H9 (cell line): ENCODE results near the gene ARHGAP29. TPM values are rescaled to one million over a fixed set of nuclear protein-coding genes. Genes with fewer than 3 reads are reported as not detected.

Source experiments
- DNase-seq: peaks from one replicate; pipeline ENCODE4 v3.0.0-alpha.2; 2017
- H2AFZ ChIP-seq: one replicate; pipeline ENCODE4 v1.6.1; 2013; ENCODE audit warnings: mild to moderate bottlenecking, low read length, control low read depth, moderate library complexity
- H2AK5ac ChIP-seq: 2 replicates; pipeline ENCODE4 v1.6.1; 2013; ENCODE audit warnings: low read length, control low read depth, mixed read lengths; ENCODE audit not compliant: insufficient read length
- H2BK120ac ChIP-seq: one replicate; pipeline ENCODE4 v1.6.1; 2013; ENCODE audit warnings: low read depth, mild to moderate bottlenecking, low read length, control low read depth, inconsistent platforms; ENCODE audit not compliant: poor library complexity, severe bottlenecking
- H2BK12ac ChIP-seq: 2 replicates; pipeline ENCODE4 v1.6.1; 2013; ENCODE audit warnings: low read length, control low read depth, mixed read lengths, low read depth; ENCODE audit not compliant: insufficient read length
- H2BK15ac ChIP-seq: 2 replicates; pipeline ENCODE4 v1.6.1; 2013; ENCODE audit warnings: low read depth, low read length, control low read depth
- H2BK20ac ChIP-seq: one replicate; pipeline ENCODE4 v1.6.1; 2013; ENCODE audit warnings: low read depth, mild to moderate bottlenecking, low read length, control low read depth, inconsistent platforms; ENCODE audit not compliant: poor library complexity, severe bottlenecking
- H2BK5ac ChIP-seq: 2 replicates; pipeline ENCODE4 v1.6.1; 2013; ENCODE audit warnings: low read length, control low read depth, mixed read lengths; ENCODE audit not compliant: insufficient read length
- H3K14ac ChIP-seq: 2 replicates; pipeline ENCODE4 v1.6.1; 2013; ENCODE audit warnings: low read length, control low read depth; ENCODE audit not compliant: insufficient read depth
- H3K18ac ChIP-seq: 2 replicates; pipeline ENCODE4 v1.6.1; 2013; ENCODE audit warnings: low read depth, mild to moderate bottlenecking, mixed read lengths, low read length, control low read depth; ENCODE audit not compliant: insufficient read length
- H3K23ac ChIP-seq: 2 replicates; pipeline ENCODE4 v1.6.1; 2013; ENCODE audit warnings: low read length, control low read depth, mixed read lengths, low read depth; ENCODE audit not compliant: insufficient read length
- H3K23me2 ChIP-seq: 2 replicates; pipeline ENCODE4 v1.6.1; 2013; ENCODE audit warnings: low read depth, mild to moderate bottlenecking, mixed read lengths, low read length, control low read depth; ENCODE audit not compliant: insufficient read length, poor library complexity, severe bottlenecking
- H3K27ac ChIP-seq: 2 replicates; pipeline ENCODE4 v1.5.1; 2013; ENCODE audit warnings: low read length, control low read depth, mixed read lengths, low read depth; ENCODE audit not compliant: insufficient read length
- H3K27me3 ChIP-seq: 2 replicates; pipeline ENCODE4 v1.6.1; 2013; ENCODE audit warnings: low read length, control low read depth, inconsistent platforms; ENCODE audit not compliant: insufficient read depth
- H3K4ac ChIP-seq: 2 replicates; pipeline ENCODE4 v1.6.1; 2013; ENCODE audit warnings: low read depth, mild to moderate bottlenecking, control low read depth, inconsistent platforms, low read length, moderate library complexity
- H3K4me1 ChIP-seq: 2 replicates; pipeline ENCODE4 v1.6.1; 2013; ENCODE audit warnings: low read length, control low read depth, inconsistent platforms; ENCODE audit not compliant: insufficient read depth
- H3K4me2 ChIP-seq: 2 replicates; pipeline ENCODE4 v1.6.1; 2013; ENCODE audit warnings: low read length, control low read depth, mixed read lengths; ENCODE audit not compliant: insufficient read length, insufficient read depth
- H3K56ac ChIP-seq: 2 replicates; pipeline ENCODE4 v1.6.1; 2013; ENCODE audit warnings: low read depth, mild to moderate bottlenecking, mixed read lengths, low read length, control low read depth; ENCODE audit not compliant: insufficient read length
- H3K79me1 ChIP-seq: 2 replicates; pipeline ENCODE4 v1.6.1; 2013; ENCODE audit warnings: low read depth, mild to moderate bottlenecking, moderate library complexity, low read length, control low read depth, inconsistent platforms; ENCODE audit not compliant: insufficient read depth, poor library complexity, severe bottlenecking
- H3K79me2 ChIP-seq: 2 replicates; pipeline ENCODE4 v1.6.1; 2013; ENCODE audit warnings: low read length, control low read depth, inconsistent platforms; ENCODE audit not compliant: insufficient read depth
- H3K9ac ChIP-seq: 2 replicates; pipeline ENCODE4 v1.6.1; 2013; ENCODE audit warnings: low read length, control low read depth, mixed read lengths; ENCODE audit not compliant: insufficient read length; ENCODE audit errors: extremely low read depth
- H3K9me3 ChIP-seq: one replicate; pipeline ENCODE4 v1.6.1; 2013; ENCODE audit warnings: low read depth, low read length, inconsistent platforms; ENCODE audit not compliant: control insufficient read depth
- H3T11ph ChIP-seq: one replicate; pipeline ENCODE4 v1.6.1; 2013; ENCODE audit warnings: mild to moderate bottlenecking, low read length, control low read depth, inconsistent platforms
- H4K20me1 ChIP-seq: one replicate; pipeline ENCODE4 v1.6.1; 2013; ENCODE audit not compliant: control insufficient read depth, insufficient read length, insufficient read depth
- H4K5ac ChIP-seq: 2 replicates; pipeline ENCODE4 v1.6.1; 2013; ENCODE audit warnings: low read depth, mild to moderate bottlenecking, mixed read lengths, low read length, control low read depth; ENCODE audit not compliant: insufficient read length
- H4K8ac ChIP-seq: replicated peaks from 2 replicates; pipeline ENCODE4 v1.6.1; 2013; ENCODE audit warnings: low read length, control low read depth, mixed read lengths, low read depth; ENCODE audit not compliant: insufficient read length
- H4K91ac ChIP-seq: 2 replicates; pipeline ENCODE4 v1.6.1; 2013; ENCODE audit warnings: low read depth, mild to moderate bottlenecking, moderate library complexity, mixed read lengths, low read length, control low read depth; ENCODE audit not compliant: insufficient read length
- H3K27ac Mint-ChIP-seq, 3 experiments: 2 replicates in 2 of 3; 3 replicates in 1 of 3; pipeline ENCODE4 v1.8.0; 2020 to 2021; ENCODE audit warnings: mixed read lengths in 3 of 3, mild to moderate bottlenecking in 1 of 3, moderate library complexity in 1 of 3
- H3K27me3 Mint-ChIP-seq: 2 replicates; pipeline ENCODE4 v1.8.0; 2021; ENCODE audit warnings: low read depth, mild to moderate bottlenecking, moderate library complexity, mixed read lengths
- H3K36me3 Mint-ChIP-seq, 3 experiments: 2 replicates in 2 of 3; 3 replicates in 1 of 3; pipeline ENCODE4 v1.8.0; 2020 to 2021; ENCODE audit warnings: low read depth in 3 of 3, mixed read lengths in 3 of 3; ENCODE audit not compliant: insufficient read depth in 1 of 3
- H3K4me1 Mint-ChIP-seq, 2 experiments: 2 replicates each; pipeline ENCODE4 v1.8.0; 2020; ENCODE audit warnings: mixed read lengths in 2 of 2
- H3K4me3 Mint-ChIP-seq, 2 experiments: 2 replicates in 1 of 2; 3 replicates in 1 of 2; pipeline ENCODE4 v1.8.0; 2020 to 2021; ENCODE audit warnings: mild to moderate bottlenecking in 2 of 2, mixed read lengths in 2 of 2, moderate library complexity in 1 of 2
- H3K9me3 Mint-ChIP-seq, 2 experiments: 2 replicates in 1 of 2; 3 replicates in 1 of 2; pipeline ENCODE4 v1.8.0; 2020; ENCODE audit warnings: mild to moderate bottlenecking in 2 of 2, mixed read lengths in 2 of 2, moderate library complexity in 1 of 2
- CTCF ChIP-seq: fragments of 200-600 bp; sonication (generic); conservative IDR thresholded peaks from 3 replicates; pipeline ENCODE4 v1.8.0; 2021; ENCODE audit warnings: antibody characterized with exemption, mild to moderate bottlenecking
- WGBS: extraction: QIAGEN DNeasy Blood & Tissue Kit; methylation state at CpG from one replicate; pipeline ENCODE4 v1.1.7; 2013; ENCODE audit warnings: missing lambda C conversion rate, low lambda C conversion rate, mixed read lengths; ENCODE audit not compliant: insufficient read length; ENCODE audit errors: extremely low coverage; 5-methylcytosine and 5-hydroxymethylcytosine counted together
- total RNA-seq: library from RNA; stranded (reverse); gene quantifications from 2 replicates; pipeline ENCODE4 v1.2.1, GENCODE V29; 2021

Gene ARHGAP29
- total RNA-seq, 1 experiment from 2014 or later: 1.3 TPM

GRCh38 chr1:94183197-94183815 lies 54.1 kb downstream of the ARHGAP29 start:
- no peak overlapping the region for H3K4me3 Mint-ChIP-seq
- Histone ChIP-seq H4K8ac (no peak overlapping the region), H3K56ac (no peak overlapping the region), H3T11ph (no peak overlapping the region), H3K14ac (no peak overlapping the region), H2AK5ac (no peak overlapping the region), H3K23me2 (no peaks in the 10 kb centered on the region), H3K23ac (no peak overlapping the region), H3K4me1 (no peaks in the 10 kb centered on the region), H3K9me3 (no peaks in the 10 kb centered on the region), H2BK5ac (no peak overlapping the region), H3K18ac (no peak overlapping the region), H4K5ac (no peak overlapping the region), H2BK15ac (no peak overlapping the region), H2BK12ac (no peak overlapping the region), H3K79me1 (no peaks in the 10 kb centered on the region), H3K4ac (no peak overlapping the region), H3K27me3 (no peaks in the 10 kb centered on the region), H3K27ac (no peak overlapping the region), H4K91ac (no peak overlapping the region), H3K79me2 (no peaks in the 10 kb centered on the region), H2BK120ac (no peak overlapping the region), H2BK20ac (no peak overlapping the region), H4K20me1 (no peaks in the 10 kb centered on the region), H3K4me2 (no peak overlapping the region), H3K9ac (no peak overlapping the region), H2AFZ (no peak overlapping the region)
- no peaks in the 10 kb centered on the region for H3K9me3 Mint-ChIP-seq
- WGBS: no CpG with 5 or more reads among the region's 3 CpGs
- H3K4me1 Mint-ChIP-seq: no peaks in the 10 kb centered on the region
- H3K36me3 Mint-ChIP-seq: no peaks in the 10 kb centered on the region
- no peak overlapping the region for H3K27ac Mint-ChIP-seq
- no peaks in the 10 kb centered on the region for H3K27me3 Mint-ChIP-seq
- TF ChIP-seq CTCF: no peak
- DNase-seq: no peak
